GM12878 (cell line): ENCODE measurements around the gene PI3. TPM values are rescaled to one million over a fixed set of nuclear protein-coding genes. Genes with fewer than 3 reads are reported as not detected.

Experiments used
- ATAC-seq: fragments of 200-7000 bp; cut with Tn5 transposase; 3 replicates; pipeline ENCODE4 v1.9.1; 2020; ENCODE audit warnings: mild to moderate bottlenecking, moderate library complexity
- BruUV-seq: library from RNA; stranded (reverse); fragments of 400-500 nt; replicated peaks from 2 replicates; lab custom pipeline; 2021; lab: Mats Ljungman, UMichigan
- CTCF ChIA-PET: fragments of 300-600 bp; sonication (Branson Sonifier 250); formaldehyde crosslinking; extraction: SDS; loops from one replicate; lab custom pipeline; 2021; ENCODE audit warnings: inconsistent platforms; lab: Yijun Ruan, JAX
- POLR2A ChIA-PET: fragments of 350-600 bp; formaldehyde crosslinking; extraction: SDS; loops from one replicate; lab custom pipeline; 2021; ENCODE audit warnings: inconsistent platforms; lab: Charles Lee
- RAD21 ChIA-PET: fragments of 300-600 bp; sonication (Branson Sonifier 250); formaldehyde crosslinking; loops from one replicate; lab custom pipeline; 2023; ENCODE audit warnings: antibody characterized with exemption; ENCODE audit not compliant: unreplicated experiment; lab: Charles Lee
- SMC1A ChIA-PET: fragments of 300-600 bp; sonication (Branson Sonifier 250); formaldehyde crosslinking; loops from one replicate; lab custom pipeline; 2023; ENCODE audit not compliant: unreplicated experiment, uncharacterized antibody; lab: Charles Lee
- DNase-seq: peaks from one replicate; pipeline ENCODE4 v3.0.0-alpha.2; 2011; ENCODE audit warnings: low read depth, low spot score
- FAIRE-seq: peaks from 3 replicates; lab custom pipeline; 2011; peaks lifted over from hg19 to GRCh38; lab: Jason Lieb, UNC
- H2AFZ ChIP-seq: 2 replicates; pipeline ENCODE4 v1.6.0; 2011; ENCODE audit warnings: low read depth, low read length, control low read depth; ENCODE audit not compliant: control insufficient read depth
- H3K27ac ChIP-seq: 2 replicates; pipeline ENCODE4 v1.5.1; 2011; ENCODE audit warnings: control low read depth; ENCODE audit not compliant: control insufficient read depth, insufficient read depth
- H3K27me3 ChIP-seq, 2 experiments: replicated peaks in 1 of 2; 2 replicates each; pipeline versions ENCODE4 v1.6.0 to v1.6.1; 2011; ENCODE audit warnings: low read length in 1 of 2; ENCODE audit not compliant: control insufficient read depth in 2 of 2, insufficient read depth in 2 of 2
- H3K36me3 ChIP-seq, 2 experiments: 2 replicates each; pipeline ENCODE4 v1.5.1; 2011; ENCODE audit warnings: low read length in 1 of 2; ENCODE audit not compliant: control insufficient read depth in 2 of 2, insufficient read depth in 2 of 2
- H3K4me1 ChIP-seq: 2 replicates; pipeline ENCODE4 v1.6.1; 2011; ENCODE audit warnings: mild to moderate bottlenecking, low read length, moderate library complexity, mixed read lengths; ENCODE audit not compliant: control insufficient read depth, insufficient read depth
- H3K4me2 ChIP-seq: 2 replicates; pipeline ENCODE4 v1.6.0; 2011; ENCODE audit warnings: control low read depth; ENCODE audit not compliant: control insufficient read depth, insufficient read depth
- H3K4me3 ChIP-seq: fragments of 200-600 bp; sonication (generic); 2 replicates; pipeline ENCODE4 v1.5.1; 2016
- H3K79me2 ChIP-seq: 2 replicates; pipeline ENCODE4 v1.6.0; 2011; ENCODE audit warnings: low read length; ENCODE audit not compliant: control insufficient read depth, insufficient read depth
- H3K9ac ChIP-seq: 2 replicates; pipeline ENCODE4 v1.8.0; 2011; ENCODE audit warnings: low read length, control low read depth, mixed read lengths; ENCODE audit not compliant: control insufficient read depth, insufficient read depth
- H3K9me3 ChIP-seq: replicated peaks from 3 replicates; pipeline ENCODE4 v1.5.1; 2011; ENCODE audit warnings: mild to moderate bottlenecking, low read length; ENCODE audit not compliant: control insufficient read depth, insufficient read depth
- H4K20me1 ChIP-seq: 2 replicates; pipeline ENCODE4 v1.6.0; 2011; ENCODE audit not compliant: control insufficient read depth, insufficient read depth
- BCL11A ChIP-seq: IDR thresholded peaks from 2 replicates; pipeline ENCODE4 v1.6.1; 2011; ENCODE audit warnings: low read depth, low read length
- BHLHE40 ChIP-seq, 2 experiments: fragments of 450-650 bp in 1 of 2; IDR thresholded peaks; 2 replicates each; pipeline ENCODE4 v1.6.1; 2011 to 2017; ENCODE audit warnings: low read depth in 2 of 2, borderline replicate concordance in 1 of 2, improper control_type of control experiment in 1 of 2, low read length in 1 of 2, mild to moderate bottlenecking in 1 of 2
- CHD2 ChIP-seq: IDR thresholded peaks from 2 replicates; pipeline ENCODE4 v1.6.1; 2011; ENCODE audit warnings: low read depth, low read length, improper control_type of control experiment, borderline replicate concordance
- EED ChIP-seq: sonication (generic); IDR thresholded peaks from 2 replicates; pipeline ENCODE4 v1.6.1; 2016; ENCODE audit warnings: antibody characterized with exemption, low read depth
- EGR1 ChIP-seq, 2 experiments: IDR thresholded peaks; 1 replicate in 1 of 2; 2 replicates in 1 of 2; pipeline ENCODE4 v1.6.1; 2011 to 2012; ENCODE audit warnings: low read depth in 2 of 2, low read length in 2 of 2, borderline replicate concordance in 1 of 2, mild to moderate bottlenecking in 1 of 2, moderate library complexity in 1 of 2
- KAT2A ChIP-seq: conservative IDR thresholded peaks from 2 replicates; pipeline ENCODE4 v1.6.1; 2011; ENCODE audit warnings: low read depth, low read length; ENCODE audit not compliant: control insufficient read depth
- MTA2 ChIP-seq: fragments of 450-650 bp; IDR thresholded peaks from 2 replicates; pipeline ENCODE4 v1.6.1; 2016; ENCODE audit warnings: low read depth, mild to moderate bottlenecking, moderate library complexity
- POLR2A ChIP-seq: IDR thresholded peaks from 2 replicates; pipeline ENCODE4 v1.6.1; 2011; ENCODE audit warnings: low read depth, mild to moderate bottlenecking, low read length
- SMC3 ChIP-seq: IDR thresholded peaks from 2 replicates; pipeline ENCODE4 v1.6.1; 2011; ENCODE audit warnings: low read length, improper control_type of control experiment, borderline replicate concordance
- SP1 ChIP-seq: IDR thresholded peaks from one replicate; pipeline ENCODE4 v1.6.1; 2011; ENCODE audit warnings: low read depth, low read length
- SPI1 ChIP-seq: IDR thresholded peaks from 2 replicates; pipeline ENCODE4 v1.6.1; 2011; ENCODE audit warnings: low read depth, mild to moderate bottlenecking, low read length, moderate library complexity, borderline replicate concordance; ENCODE audit not compliant: insufficient read depth
- ZNF217 ChIP-seq: fragments of 450-650 bp; IDR thresholded peaks from 2 replicates; pipeline ENCODE4 v1.6.1; 2017; ENCODE audit warnings: antibody characterized with exemption, mild to moderate bottlenecking
- ZZZ3 ChIP-seq: IDR thresholded peaks from 2 replicates; pipeline ENCODE4 v1.6.1; 2011; ENCODE audit warnings: low read depth; ENCODE audit not compliant: control insufficient read depth, insufficient read length
- WGBS: methylation state at CpG from one replicate; pipeline ENCODE4 v1.1.6; 2016; ENCODE audit warnings: low lambda C conversion rate; ENCODE audit not compliant: insufficient replicate concordance, insufficient coverage; ENCODE audit errors: missing lambda C conversion rate; 5-methylcytosine and 5-hydroxymethylcytosine counted together
- in situ Hi-C: fragments of 300-500 bp; cut with MboI; formaldehyde crosslinking; loops from 9 replicates; pipeline ENCODE4 v1.14.3; 2018; ENCODE audit warnings: mixed read lengths
- intact Hi-C: fragments of 100-400 bp; cut with micrococcal nuclease; formaldehyde crosslinking; loops from one replicate; pipeline ENCODE4 v1.14.2; 2022; ENCODE audit not compliant: unreplicated experiment
- polyA plus RNA-seq, 11 experiments: library from polyadenylated mRNA; depleted of rRNA in 4 of 11; unstranded in 6 of 11; stranded (reverse) in 5 of 11; fragments of >200 nt; fragmentation: Nextera tagmentation in 4 of 11; fragmentation: Illumina TruSeq in 1 of 11; extraction: Ambion mirVana in 4 of 11; extraction: Trizol in 1 of 11; gene quantifications; 1 replicate in 1 of 11; 2 replicates in 10 of 11; pipeline versions ENCODE4 v1.2.1 to v1.2.3, GENCODE V29; 2011 to 2016; ENCODE audit warnings: inconsistent platforms in 2 of 11, missing spikeins in 2 of 11, low read depth in 1 of 11
- total RNA-seq, 4 experiments: library from RNA; depleted of rRNA in 3 of 4; stranded (reverse); fragments of >200 nt in 3 of 4; fragmentation: Illumina TruSeq in 1 of 4; extraction: Trizol in 1 of 4; gene quantifications; 2 replicates each; pipeline versions ENCODE4 v1.2.1 to v1.2.3, GENCODE V29; 2013 to 2021
- TF ChIP-seq, protein P1 (sequence below): fragments of 150-350 bp; IDR thresholded peaks from 2 replicates; pipeline ENCODE4 v1.6.1; 2014; ENCODE audit warnings: mild to moderate bottlenecking, low read depth, low read length
- TF ChIP-seq, protein P2 (sequence below): IDR thresholded peaks from 2 replicates; pipeline ENCODE4 v1.6.1; 2011; ENCODE audit warnings: mild to moderate bottlenecking, low read depth, low read length, moderate library complexity; ENCODE audit not compliant: insufficient replicate concordance
- TF ChIP-seq, protein P3 (sequence below): fragments of 450-650 bp; IDR thresholded peaks from 2 replicates; pipeline ENCODE4 v1.6.1; 2017; ENCODE audit warnings: antibody characterized with exemption, mild to moderate bottlenecking, moderate library complexity

The PI3 gene
- total and polyA plus RNA-seq, 10 of the 15 experiments (the other 5 are each of a cell fraction or from before 2014, with no cell fraction given) = not detected

DNA sequence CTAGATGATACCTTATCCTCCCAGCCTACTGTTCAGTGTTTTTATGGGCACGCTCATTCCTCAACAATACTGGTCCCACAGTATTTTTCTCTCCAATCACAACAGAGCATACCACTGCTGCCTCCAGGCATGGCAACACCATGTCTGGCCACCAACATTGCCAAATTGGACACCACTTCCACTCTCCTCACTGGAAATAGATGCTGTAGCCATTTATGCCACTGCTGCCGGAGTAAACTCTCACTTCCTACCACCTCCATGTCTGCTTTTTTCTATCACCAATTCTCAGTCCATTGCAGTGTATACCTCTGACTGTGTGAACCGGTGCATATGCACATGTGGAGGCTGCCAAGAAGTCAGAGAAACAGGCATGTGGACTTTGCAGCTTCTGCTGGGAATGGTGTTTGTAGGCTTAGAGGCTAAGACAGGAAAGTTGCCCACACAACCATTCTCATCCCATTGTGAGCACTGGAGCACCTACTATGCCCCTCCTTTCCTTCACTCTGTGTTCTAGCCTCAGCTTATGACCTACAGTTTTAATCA, 14.4 kb downstream of the PI3 start (continued):
- no peak for TF ChIP-seq KAT2A
- TF ChIP-seq BHLHE40 (IDR thresholded peaks at IDR 0.05; ENCODE audit: borderline replicate concordance in 1 of 2, low read depth in 2 of 2, low read length in 1 of 2) = no peak
- TF ChIP-seq, protein P1, sequence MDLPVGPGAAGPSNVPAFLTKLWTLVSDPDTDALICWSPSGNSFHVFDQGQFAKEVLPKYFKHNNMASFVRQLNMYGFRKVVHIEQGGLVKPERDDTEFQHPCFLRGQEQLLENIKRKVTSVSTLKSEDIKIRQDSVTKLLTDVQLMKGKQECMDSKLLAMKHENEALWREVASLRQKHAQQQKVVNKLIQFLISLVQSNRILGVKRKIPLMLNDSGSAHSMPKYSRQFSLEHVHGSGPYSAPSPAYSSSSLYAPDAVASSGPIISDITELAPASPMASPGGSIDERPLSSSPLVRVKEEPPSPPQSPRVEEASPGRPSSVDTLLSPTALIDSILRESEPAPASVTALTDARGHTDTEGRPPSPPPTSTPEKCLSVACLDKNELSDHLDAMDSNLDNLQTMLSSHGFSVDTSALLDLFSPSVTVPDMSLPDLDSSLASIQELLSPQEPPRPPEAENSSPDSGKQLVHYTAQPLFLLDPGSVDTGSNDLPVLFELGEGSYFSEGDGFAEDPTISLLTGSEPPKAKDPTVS = no peak
- no peak for TF ChIP-seq CHD2
- no peak for TF ChIP-seq EGR1 (IDR thresholded peaks at IDR 0.05; ENCODE audit: borderline replicate concordance in 1 of 2, low read depth in 2 of 2, low read length in 2 of 2)
- TF ChIP-seq ZNF217 = no peak

DNA sequence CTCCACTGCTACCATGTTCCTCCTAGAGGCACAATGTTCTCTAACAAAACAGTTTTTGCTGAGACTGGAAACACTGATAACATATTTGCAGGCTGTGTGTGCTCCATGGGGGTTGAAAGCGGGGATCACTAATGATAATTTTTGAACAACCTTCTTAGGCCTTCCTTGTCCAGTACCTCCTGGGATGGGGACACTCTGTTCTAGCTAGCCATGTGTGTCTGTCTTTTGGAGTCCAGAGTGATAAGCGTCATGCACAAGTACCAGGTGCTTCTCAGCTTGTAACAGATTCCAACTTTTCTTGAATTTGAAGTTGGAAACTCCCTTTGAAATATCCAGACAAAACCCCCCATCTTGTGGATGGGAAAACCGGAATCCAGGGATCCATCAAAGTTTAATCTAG, 15.2 kb downstream of the PI3 start:
- H3K4me3 ChIP-seq = no peak overlapping the region
- SMC1A ChIA-PET = interaction anchor here (1.1 kb wide), 1 partner anchor 90 kb away, joined by 3 read pairs; no protein-coding TSS in a partner anchor
- no peak for ATAC-seq
- CTCF ChIA-PET = no interaction called here
- whole genome bisulfite sequencing = 20% methylated on average over 3 of the region's 3 CpGs
- no peaks in the 10 kb centered on the region for H3K79me2 ChIP-seq
- no peaks in the 10 kb centered on the region for H3K4me1 ChIP-seq
- no peak for DNase-seq
- H3K36me3 ChIP-seq = no peaks in the 10 kb centered on the region
- intact Hi-C loops = no loop called here
- POLR2A ChIA-PET = no interaction called here
- RAD21 ChIA-PET = no interaction called here
- H3K27ac ChIP-seq = no peak overlapping the region
- no peaks in the 10 kb centered on the region for H4K20me1 ChIP-seq
- H3K9ac ChIP-seq = no peak overlapping the region
- in situ Hi-C loops = no loop called here
- no peak overlapping the region for H3K4me2 ChIP-seq
- H2AFZ ChIP-seq = no peak overlapping the region
- no TSS peak for BruUV-seq
- H3K27me3 ChIP-seq = no peaks in the 10 kb centered on the region
- no peaks in the 10 kb centered on the region for H3K9me3 ChIP-seq
- FAIRE-seq = no peak
- TF ChIP-seq EED (no peak), SP1 (no peak), BCL11A (no peak), SMC3 (no peak), MTA2 (no peak), ZZZ3 (no peak), SPI1 (no peak), POLR2A (no peak)
- TF ChIP-seq, protein P2, sequence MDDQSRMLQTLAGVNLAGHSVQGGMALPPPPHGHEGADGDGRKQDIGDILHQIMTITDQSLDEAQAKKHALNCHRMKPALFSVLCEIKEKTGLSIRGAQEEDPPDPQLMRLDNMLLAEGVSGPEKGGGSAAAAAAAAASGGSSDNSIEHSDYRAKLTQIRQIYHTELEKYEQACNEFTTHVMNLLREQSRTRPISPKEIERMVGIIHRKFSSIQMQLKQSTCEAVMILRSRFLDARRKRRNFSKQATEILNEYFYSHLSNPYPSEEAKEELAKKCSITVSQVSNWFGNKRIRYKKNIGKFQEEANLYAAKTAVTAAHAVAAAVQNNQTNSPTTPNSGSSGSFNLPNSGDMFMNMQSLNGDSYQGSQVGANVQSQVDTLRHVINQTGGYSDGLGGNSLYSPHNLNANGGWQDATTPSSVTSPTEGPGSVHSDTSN = no peak
- TF ChIP-seq, protein P3, sequence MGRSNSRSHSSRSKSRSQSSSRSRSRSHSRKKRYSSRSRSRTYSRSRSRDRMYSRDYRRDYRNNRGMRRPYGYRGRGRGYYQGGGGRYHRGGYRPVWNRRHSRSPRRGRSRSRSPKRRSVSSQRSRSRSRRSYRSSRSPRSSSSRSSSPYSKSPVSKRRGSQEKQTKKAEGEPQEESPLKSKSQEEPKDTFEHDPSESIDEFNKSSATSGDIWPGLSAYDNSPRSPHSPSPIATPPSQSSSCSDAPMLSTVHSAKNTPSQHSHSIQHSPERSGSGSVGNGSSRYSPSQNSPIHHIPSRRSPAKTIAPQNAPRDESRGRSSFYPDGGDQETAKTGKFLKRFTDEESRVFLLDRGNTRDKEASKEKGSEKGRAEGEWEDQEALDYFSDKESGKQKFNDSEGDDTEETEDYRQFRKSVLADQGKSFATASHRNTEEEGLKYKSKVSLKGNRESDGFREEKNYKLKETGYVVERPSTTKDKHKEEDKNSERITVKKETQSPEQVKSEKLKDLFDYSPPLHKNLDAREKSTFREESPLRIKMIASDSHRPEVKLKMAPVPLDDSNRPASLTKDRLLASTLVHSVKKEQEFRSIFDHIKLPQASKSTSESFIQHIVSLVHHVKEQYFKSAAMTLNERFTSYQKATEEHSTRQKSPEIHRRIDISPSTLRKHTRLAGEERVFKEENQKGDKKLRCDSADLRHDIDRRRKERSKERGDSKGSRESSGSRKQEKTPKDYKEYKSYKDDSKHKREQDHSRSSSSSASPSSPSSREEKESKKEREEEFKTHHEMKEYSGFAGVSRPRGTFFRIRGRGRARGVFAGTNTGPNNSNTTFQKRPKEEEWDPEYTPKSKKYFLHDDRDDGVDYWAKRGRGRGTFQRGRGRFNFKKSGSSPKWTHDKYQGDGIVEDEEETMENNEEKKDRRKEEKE = no peak
